IPS-18a (cell line): Measurements from ENCODE around the gene PHACTR1.

Source experiments
- H3K27ac ChIP-seq: one replicate; pipeline ENCODE4 v1.5.1; 2013; ENCODE audit warnings: low read length
- H3K27me3 ChIP-seq: one replicate; pipeline ENCODE4 v1.6.1; 2013; ENCODE audit warnings: mild to moderate bottlenecking, low read length; ENCODE audit not compliant: control insufficient read depth, insufficient read depth
- H3K36me3 ChIP-seq: one replicate; pipeline ENCODE4 v1.6.1; 2013; ENCODE audit warnings: low read depth, low read length; ENCODE audit not compliant: control insufficient read depth
- H3K4me1 ChIP-seq: one replicate; pipeline ENCODE4 v1.6.1; 2013; ENCODE audit warnings: low read depth, low read length; ENCODE audit not compliant: control insufficient read depth
- H3K4me3 ChIP-seq: one replicate; pipeline ENCODE4 v1.5.1; 2013; ENCODE audit warnings: low read length
- H3K9ac ChIP-seq: one replicate; pipeline ENCODE4 v1.6.1; 2013; ENCODE audit warnings: mild to moderate bottlenecking, low read length, moderate library complexity
- H3K9me3 ChIP-seq: one replicate; pipeline ENCODE4 v1.6.1; 2013; ENCODE audit warnings: low read depth, low read length; ENCODE audit not compliant: control insufficient read depth

The PHACTR1 gene

GRCh38 chr6:12977806-12978205 lies 261.2 kb downstream of the PHACTR1 start:
- no peaks in the 10 kb centered on the region for H3K27me3 ChIP-seq
- no peak overlapping the region for H3K4me3 ChIP-seq
- H3K36me3 ChIP-seq, result no peaks in the 10 kb centered on the region
- H3K27ac ChIP-seq, result no peak overlapping the region
- no peaks in the 10 kb centered on the region for H3K9me3 ChIP-seq
- H3K4me1 ChIP-seq, result no peaks in the 10 kb centered on the region
- H3K9ac ChIP-seq, result no peak overlapping the region

DNA sequence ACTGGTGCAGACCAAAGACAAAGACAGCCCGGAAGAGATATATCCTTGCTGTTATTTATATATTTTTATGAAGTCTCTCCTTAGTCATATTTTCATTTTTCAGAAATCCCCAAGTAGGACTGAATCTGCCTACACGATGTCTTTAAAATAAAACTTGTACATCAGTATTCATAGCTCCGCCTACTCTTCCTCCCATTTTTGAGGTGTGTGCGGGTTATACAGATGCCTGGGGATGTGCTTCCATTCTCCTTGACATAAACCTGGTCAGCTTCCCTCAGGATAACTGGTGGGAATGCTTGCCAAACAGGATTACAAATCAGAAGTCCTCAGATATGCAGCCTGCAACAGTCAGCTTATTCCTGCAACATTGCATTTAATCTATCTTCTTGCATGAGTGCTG lies 264.2 kb downstream of the PHACTR1 start:
- H3K9me3 ChIP-seq, result no peaks in the 10 kb centered on the region
- no peaks in the 10 kb centered on the region for H3K36me3 ChIP-seq
- no peaks in the 10 kb centered on the region for H3K4me1 ChIP-seq

GRCh38 chr6:12984776-12985175 lies 268.2 kb downstream of the PHACTR1 start:
- Histone ChIP-seq H3K27me3 (no peaks in the 10 kb centered on the region), H3K9ac (no peak overlapping the region), H3K36me3 (no peaks in the 10 kb centered on the region), H3K9me3 (no peaks in the 10 kb centered on the region), H3K4me1 (no peaks in the 10 kb centered on the region), H3K27ac (no peak overlapping the region), H3K4me3 (no peak overlapping the region)

More for the DNA sequence above, 264.2 kb downstream of the PHACTR1 start:
- no peaks in the 10 kb centered on the region for H3K27me3 ChIP-seq
- H3K27ac ChIP-seq, result no peak overlapping the region
- H3K4me3 ChIP-seq, result no peak overlapping the region
- H3K9ac ChIP-seq, result no peak overlapping the region

DNA sequence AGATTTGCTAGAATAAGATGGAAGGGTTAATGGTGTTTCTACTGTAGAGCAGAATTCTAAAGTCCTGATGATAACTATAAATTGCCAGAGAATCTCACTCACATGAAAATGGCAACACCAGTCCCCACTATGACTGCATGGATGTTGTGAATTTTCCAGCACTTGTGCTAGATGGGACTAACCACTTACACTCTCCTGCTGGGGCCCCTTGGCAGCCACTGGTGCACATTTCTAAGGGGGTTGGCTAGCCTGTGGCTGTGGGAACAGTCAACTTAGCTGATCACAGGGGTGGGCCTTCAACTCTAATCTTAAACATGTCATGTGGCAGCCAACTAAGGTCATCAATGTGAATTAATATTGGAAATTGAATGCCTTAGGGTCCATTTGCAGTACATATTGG lies 271.2 kb downstream of the PHACTR1 start:
- H3K27me3 ChIP-seq, result no peaks in the 10 kb centered on the region

DNA sequence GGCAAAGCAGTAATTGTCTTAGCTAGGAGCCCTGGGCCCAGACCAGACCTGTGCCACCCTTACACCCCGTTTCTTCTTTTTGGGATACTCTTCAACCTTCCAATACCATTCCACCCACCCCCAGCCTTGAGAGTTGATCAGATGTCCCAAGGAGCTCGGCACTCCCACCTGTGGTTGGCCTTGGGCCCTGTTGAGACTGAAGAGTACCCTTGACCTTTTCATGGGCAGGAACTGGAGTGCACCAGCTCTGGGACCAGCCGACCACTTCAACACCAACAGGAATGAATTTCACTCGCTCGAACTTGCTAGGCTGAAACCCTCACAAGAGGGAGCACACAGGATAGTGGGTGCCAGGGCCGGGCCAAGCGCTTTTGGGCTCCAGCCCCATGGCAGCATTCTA lies 273.6 kb downstream of the PHACTR1 start:
- Histone ChIP-seq H3K36me3 (no peaks in the 10 kb centered on the region), H3K4me3 (no peak overlapping the region), H3K9ac (no peak overlapping the region), H3K27me3 (no peaks in the 10 kb centered on the region), H3K9me3 (peaks cover 7% of the 10 kb centered on the region), H3K4me1 (peaks cover 12% of the 10 kb centered on the region), H3K27ac (no peak overlapping the region)

More for the DNA sequence above, 271.2 kb downstream of the PHACTR1 start:
- Histone ChIP-seq H3K9ac (no peak overlapping the region), H3K4me1 (peaks cover 6% of the 10 kb centered on the region), H3K27ac (no peak overlapping the region), H3K9me3 (no peaks in the 10 kb centered on the region), H3K4me3 (no peak overlapping the region), H3K36me3 (no peaks in the 10 kb centered on the region)

- H3K4me3 ChIP-seq, result no peak overlapping the region
- no peaks in the 10 kb centered on the region for H3K36me3 ChIP-seq
- H3K4me1 ChIP-seq, result peaks cover 12% of the 10 kb centered on the region
- H3K9me3 ChIP-seq, result peaks cover 7% of the 10 kb centered on the region
- no peak overlapping the region for H3K9ac ChIP-seq
- H3K27me3 ChIP-seq, result no peaks in the 10 kb centered on the region
- no peak overlapping the region for H3K27ac ChIP-seq
Measured at GRCh38 chr6:12991435-12991834, 274.9 kb downstream of the PHACTR1 start.

DNA sequence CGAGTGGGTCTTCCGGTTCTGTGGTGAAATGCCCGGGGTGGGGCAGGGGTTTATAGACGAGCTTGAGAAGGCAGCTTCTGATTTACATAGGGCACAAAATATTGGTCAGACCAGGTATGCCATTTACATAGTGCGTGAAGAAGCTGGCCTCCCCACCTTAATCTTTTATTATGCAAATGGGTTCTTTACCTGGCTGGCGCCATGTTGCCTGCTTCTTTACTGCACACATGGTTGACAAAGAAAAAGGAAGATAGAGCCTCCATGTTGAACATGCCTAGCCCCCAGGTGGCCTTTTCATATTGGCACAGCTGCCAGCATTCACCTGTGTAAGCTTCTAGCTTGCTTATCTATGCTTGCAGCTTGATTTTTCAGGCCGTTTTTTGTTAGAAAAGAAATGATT lies 276.2 kb downstream of the PHACTR1 start:
- Histone ChIP-seq H3K27ac (peak overlapping the region; percentile 44), H3K36me3 (no peaks in the 10 kb centered on the region), H3K9me3 (peaks cover 7% of the 10 kb centered on the region), H3K27me3 (no peaks in the 10 kb centered on the region), H3K4me1 (peaks cover 12% of the 10 kb centered on the region), H3K9ac (peak overlapping the region; percentile 38), H3K4me3 (no peak overlapping the region)

DNA sequence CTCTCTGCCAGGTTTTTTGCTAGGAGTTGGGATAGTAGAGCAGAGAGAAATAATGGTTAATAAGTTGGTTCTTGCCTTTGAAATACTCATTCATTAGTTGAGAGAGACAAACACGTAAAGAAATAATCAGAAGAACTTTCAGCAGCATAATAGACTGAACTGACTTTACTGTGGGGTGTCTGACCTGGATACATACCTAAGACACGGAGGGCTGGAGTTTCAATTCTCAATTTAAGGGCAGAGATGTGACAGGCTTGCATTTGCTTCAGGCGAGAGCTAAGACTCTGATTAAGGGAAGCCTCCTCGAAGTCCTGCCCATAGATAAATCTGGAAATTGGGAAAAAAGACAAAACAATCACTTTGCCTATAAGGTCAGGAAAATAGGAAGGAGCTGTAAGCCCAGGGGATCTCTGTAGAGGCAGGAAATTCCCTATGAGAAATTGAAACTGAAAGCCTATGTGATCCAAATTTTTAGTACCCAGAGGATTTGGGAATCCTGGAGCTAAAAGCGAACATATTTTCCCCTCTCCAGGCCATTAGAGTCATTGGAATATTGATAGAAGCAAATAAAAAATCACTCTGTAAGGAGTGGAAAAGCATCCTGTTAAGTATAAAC lies 276.8 kb downstream of the PHACTR1 start:
- Histone ChIP-seq H3K27ac (peak overlapping the region; percentile 44), H3K9ac (peak overlapping the region; percentile 38), H3K9me3 (peaks cover 7% of the 10 kb centered on the region), H3K4me1 (peaks cover 12% of the 10 kb centered on the region), H3K4me3 (no peak overlapping the region), H3K27me3 (no peaks in the 10 kb centered on the region), H3K36me3 (no peaks in the 10 kb centered on the region)

- Histone ChIP-seq H3K9me3 (peaks cover 7% of the 10 kb centered on the region), H3K9ac (no peak overlapping the region), H3K4me3 (no peak overlapping the region), H3K27me3 (no peaks in the 10 kb centered on the region), H3K36me3 (no peaks in the 10 kb centered on the region), H3K27ac (no peak overlapping the region), H3K4me1 (peaks cover 12% of the 10 kb centered on the region)
Measured at GRCh38 chr6:12995419-12995818, 278.9 kb downstream of the PHACTR1 start.

GRCh38 chr6:13000537-13000936 lies 284.0 kb downstream of the PHACTR1 start:
- Histone ChIP-seq H3K9ac (no peak overlapping the region), H3K36me3 (no peaks in the 10 kb centered on the region)

DNA sequence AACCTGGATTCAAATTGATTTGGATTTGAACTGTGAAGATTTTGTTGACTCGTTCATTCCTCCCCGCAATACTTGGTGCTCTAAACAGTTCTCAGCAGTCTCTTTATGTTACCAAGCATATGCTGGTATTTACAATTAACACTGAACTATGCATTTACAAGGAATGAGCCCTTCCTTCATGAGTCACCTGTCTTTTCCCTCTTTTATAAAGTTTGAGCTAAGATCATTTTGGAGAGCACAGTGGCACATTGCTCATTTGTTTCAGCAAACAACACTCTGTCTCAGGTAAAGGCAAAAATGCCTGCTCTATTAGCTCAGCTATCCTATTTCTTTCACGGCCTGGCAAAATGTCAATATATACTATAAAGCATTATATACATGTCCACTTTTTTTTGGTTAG lies 285.4 kb downstream of the PHACTR1 start:
- H3K4me1 ChIP-seq, result no peaks in the 10 kb centered on the region
- H3K4me3 ChIP-seq, result no peak overlapping the region
- no peak overlapping the region for H3K9ac ChIP-seq
- H3K27me3 ChIP-seq, result no peaks in the 10 kb centered on the region
- no peaks in the 10 kb centered on the region for H3K9me3 ChIP-seq
- H3K27ac ChIP-seq, result no peak overlapping the region
- H3K36me3 ChIP-seq, result no peaks in the 10 kb centered on the region

More at GRCh38 chr6:13000537-13000936, 284.0 kb downstream of the PHACTR1 start:
- Histone ChIP-seq H3K27ac (no peak overlapping the region), H3K27me3 (no peaks in the 10 kb centered on the region), H3K9me3 (no peaks in the 10 kb centered on the region), H3K4me3 (no peak overlapping the region), H3K4me1 (no peaks in the 10 kb centered on the region)

- Histone ChIP-seq H3K27me3 (no peaks in the 10 kb centered on the region), H3K9ac (no peak overlapping the region), H3K36me3 (no peaks in the 10 kb centered on the region), H3K27ac (no peak overlapping the region), H3K4me3 (no peak overlapping the region), H3K4me1 (no peaks in the 10 kb centered on the region), H3K9me3 (no peaks in the 10 kb centered on the region)
Measured at GRCh38 chr6:13004601-13005000, 288.0 kb downstream of the PHACTR1 start.
